Smooth muscle cell (in vitro differentiated cells): ENCODE results near the gene ORC1. TPM values are rescaled to one million over a fixed set of nuclear protein-coding genes. Genes with fewer than 3 reads are reported as not detected.

Experiments
- DNase-seq: peaks from one replicate; lab custom pipeline; 2025; ENCODE audit not compliant: unreplicated experiment; lab: John Stamatoyannopoulos, UW
- H2AFZ ChIP-seq: fragments of 200-600 bp; sonication (generic); 2 replicates; pipeline ENCODE4 v1.6.0; 2016; ENCODE audit warnings: antibody characterized with exemption, low read depth, mild to moderate bottlenecking
- H3F3A ChIP-seq: fragments of 200-600 bp; sonication (generic); 2 replicates; pipeline ENCODE4 v1.6.0; 2017; ENCODE audit warnings: antibody characterized with exemption, low read depth
- H3K27ac ChIP-seq: fragments of 200-600 bp; sonication (generic); 2 replicates; pipeline ENCODE4 v1.5.1; 2016; ENCODE audit warnings: low read depth, mild to moderate bottlenecking
- H3K27me3 ChIP-seq: fragments of 200-600 bp; sonication (generic); 2 replicates; pipeline ENCODE4 v1.6.1; 2016; ENCODE audit warnings: low read depth, mild to moderate bottlenecking
- H3K36me3 ChIP-seq: fragments of 200-600 bp; sonication (generic); 2 replicates; pipeline ENCODE4 v1.5.1; 2016; ENCODE audit warnings: low read depth
- H3K4me1 ChIP-seq: fragments of 200-600 bp; sonication (generic); 2 replicates; pipeline ENCODE4 v1.5.1; 2016; ENCODE audit warnings: low read depth
- H3K4me2 ChIP-seq: fragments of 200-600 bp; sonication (generic); 2 replicates; pipeline ENCODE4 v1.6.0; 2016; ENCODE audit warnings: mild to moderate bottlenecking
- H3K4me3 ChIP-seq: fragments of 200-600 bp; sonication (generic); 2 replicates; pipeline ENCODE4 v1.5.1; 2016; ENCODE audit warnings: mild to moderate bottlenecking
- H3K79me2 ChIP-seq: fragments of 200-600 bp; sonication (generic); 2 replicates; pipeline ENCODE4 v1.6.0; 2016; ENCODE audit warnings: low read depth, mild to moderate bottlenecking
- H3K9ac ChIP-seq: fragments of 200-600 bp; sonication (generic); 2 replicates; pipeline ENCODE4 v1.6.0; 2016; ENCODE audit warnings: low read depth
- H3K9me3 ChIP-seq: fragments of 200-600 bp; sonication (generic); replicated peaks from 2 replicates; pipeline ENCODE4 v1.5.1; 2016; ENCODE audit warnings: low read depth
- H4K20me1 ChIP-seq: fragments of 200-600 bp; sonication (generic); 2 replicates; pipeline ENCODE4 v1.6.0; 2016; ENCODE audit warnings: low read depth
- CTCF ChIP-seq: fragments of 200-600 bp; sonication (generic); IDR thresholded peaks from 2 replicates; pipeline ENCODE4 v1.5.1; 2017; ENCODE audit warnings: borderline replicate concordance, mild to moderate bottlenecking, antibody characterized with exemption; ENCODE audit not compliant: insufficient read depth, poor library complexity, severe bottlenecking
- WGBS: methylation state at CpG from one replicate; pipeline ENCODE4 v1.1.7; 2016; ENCODE audit warnings: low lambda C conversion rate; 5-methylcytosine and 5-hydroxymethylcytosine counted together
- polyA plus RNA-seq: library from polyadenylated mRNA; unstranded; fragments of >200 nt; fragmentation: Nextera tagmentation; extraction: Ambion mirVana; gene quantifications from 2 replicates; pipeline ENCODE4 v1.2.1, GENCODE V29; 2016
- total RNA-seq: library from RNA; depleted of rRNA; stranded (reverse); fragments of >200 nt; gene quantifications from 2 replicates; pipeline ENCODE4 v1.2.3, GENCODE V29; 2014

The ORC1 gene
- total and polyA plus RNA-seq, 2 experiments from 2014 or later: 2.5 to 3.5 TPM

DNA sequence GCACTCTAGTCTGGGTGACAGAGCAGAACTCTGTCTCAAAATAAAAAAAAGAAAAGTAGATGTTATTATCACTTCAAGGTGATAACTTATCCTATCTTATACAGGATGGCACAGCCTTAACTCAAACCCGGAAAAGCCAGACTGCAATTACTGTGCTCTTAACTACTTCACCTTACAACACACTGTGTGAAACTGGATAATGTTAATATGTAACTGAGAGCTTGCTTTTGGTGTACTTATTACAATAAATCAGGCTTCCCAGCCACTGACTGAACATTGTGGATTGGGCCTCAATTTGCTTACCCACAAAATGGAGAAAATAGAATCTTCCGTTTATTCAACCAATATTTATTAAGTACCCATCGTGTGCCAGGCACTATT is 1.4 kb downstream of the ORC1 start:
- H3K79me2 ChIP-seq: peaks cover 32% of the 10 kb centered on the region
- no peaks in the 10 kb centered on the region for H3K9me3 ChIP-seq
- H3K4me2 ChIP-seq: peak overlapping the region; percentile 91
- no peak overlapping the region for H3K27ac ChIP-seq
- no peak overlapping the region for H2AFZ ChIP-seq
- 72% methylated on average over 3 of the region's 3 CpGs for WGBS
- H4K20me1 ChIP-seq: no peaks in the 10 kb centered on the region
- no peaks in the 10 kb centered on the region for H3K27me3 ChIP-seq
- TF ChIP-seq CTCF: no peak
- DNase-seq: no peak
- peaks cover 13% of the 10 kb centered on the region for H3K4me1 ChIP-seq
- H3K9ac ChIP-seq: no peak overlapping the region
- H3K4me3 ChIP-seq: peak overlapping the region; percentile 68
- no peaks in the 10 kb centered on the region for H3K36me3 ChIP-seq
- H3F3A ChIP-seq: peaks cover 5% of the 10 kb centered on the region

- no peak overlapping the region for H2AFZ ChIP-seq
- H3K27ac ChIP-seq: no peak overlapping the region
- H3K36me3 ChIP-seq: no peaks in the 10 kb centered on the region
- TF ChIP-seq CTCF: no peak
- 93% methylated on average over 6 of the region's 6 CpGs for WGBS
- peaks cover 6% of the 10 kb centered on the region for H3K4me1 ChIP-seq
- no peak for DNase-seq
- H3K9ac ChIP-seq: no peak overlapping the region
- peaks cover 5% of the 10 kb centered on the region for H3F3A ChIP-seq
- no peak overlapping the region for H3K4me3 ChIP-seq
- H3K27me3 ChIP-seq: no peaks in the 10 kb centered on the region
- H4K20me1 ChIP-seq: no peaks in the 10 kb centered on the region
- peaks cover 15% of the 10 kb centered on the region for H3K79me2 ChIP-seq
- H3K9me3 ChIP-seq: no peaks in the 10 kb centered on the region
- no peak overlapping the region for H3K4me2 ChIP-seq
Measured at GRCh38 chr1:52400131-52400530, 4.1 kb downstream of the ORC1 start.

- H3K27ac ChIP-seq: no peak overlapping the region
- H2AFZ ChIP-seq: no peak overlapping the region
- DNase-seq: no peak
- H3K4me2 ChIP-seq: no peak overlapping the region
- H3K27me3 ChIP-seq: no peaks in the 10 kb centered on the region
- H3K79me2 ChIP-seq: peaks cover 12% of the 10 kb centered on the region
- no peaks in the 10 kb centered on the region for H3K36me3 ChIP-seq
- no peak overlapping the region for H3K9ac ChIP-seq
- H3K4me1 ChIP-seq: peaks cover 5% of the 10 kb centered on the region
- peaks cover 5% of the 10 kb centered on the region for H3F3A ChIP-seq
- no peaks in the 10 kb centered on the region for H3K9me3 ChIP-seq
- no peak for TF ChIP-seq CTCF
- no peaks in the 10 kb centered on the region for H4K20me1 ChIP-seq
- WGBS: 97% methylated on average over 3 of the region's 3 CpGs
- H3K4me3 ChIP-seq: no peak overlapping the region
Measured at GRCh38 chr1:52399629-52400028, 4.6 kb downstream of the ORC1 start.

DNA sequence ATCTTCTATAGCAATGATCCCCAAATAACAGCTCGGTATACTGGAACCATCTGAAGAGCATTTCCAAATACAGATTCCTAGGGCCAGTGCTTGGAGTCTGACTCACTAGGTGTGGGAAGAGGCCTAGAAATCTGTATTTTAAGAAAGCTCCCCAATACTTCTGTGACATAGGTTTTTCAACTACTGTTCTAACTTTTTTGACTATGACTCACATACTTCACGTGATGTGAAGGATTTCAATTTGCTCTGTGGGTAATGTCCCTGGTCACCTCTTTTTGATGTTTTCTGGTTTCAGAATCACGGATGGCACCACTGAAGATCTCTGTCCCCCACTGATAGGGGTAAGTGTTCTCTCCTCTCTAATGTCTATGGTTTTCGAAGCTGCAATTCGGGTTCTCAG is 11.0 kb downstream of the ORC1 start:
- Histone ChIP-seq H3K27ac (no peak overlapping the region), H3K4me2 (no peak overlapping the region), H3K4me3 (no peak overlapping the region), H3K9me3 (no peaks in the 10 kb centered on the region), H3K4me1 (no peaks in the 10 kb centered on the region), H3K36me3 (no peaks in the 10 kb centered on the region), H3K79me2 (no peaks in the 10 kb centered on the region), H3F3A (no peaks in the 10 kb centered on the region), H4K20me1 (no peaks in the 10 kb centered on the region), H3K27me3 (no peaks in the 10 kb centered on the region), H2AFZ (no peak overlapping the region), H3K9ac (no peak overlapping the region)
- WGBS: 93% methylated on average over 5 of the region's 5 CpGs
- no peak for TF ChIP-seq CTCF
- no peak for DNase-seq
